Measurements from ENCODE around the gene MASP1.
"Not testable (repeated sequence)": the region's sequence is repeated elsewhere in the genome, so short reads cannot be mapped to it uniquely, and the experiment has no call there.

MASP1 gene

DNA sequence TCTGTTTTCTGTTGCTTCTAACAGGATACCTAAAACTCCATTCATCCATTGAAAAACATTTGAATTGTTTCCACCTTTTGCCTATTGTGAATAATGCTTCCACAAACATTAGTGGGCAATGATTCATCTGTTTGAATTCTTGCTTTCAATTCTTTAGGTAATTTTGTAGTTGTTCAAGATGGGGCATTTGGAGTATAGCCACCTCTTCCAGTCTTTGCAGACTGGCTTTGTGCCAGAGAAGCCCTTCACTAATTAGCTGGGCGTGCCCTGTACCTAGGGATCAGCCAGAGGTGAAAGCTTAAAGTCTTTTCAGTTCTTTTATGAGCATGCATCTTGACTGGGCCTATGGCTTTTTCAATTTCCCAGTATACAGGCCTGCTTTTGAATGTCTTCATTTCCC lies 83.4 kb downstream of the MASP1 start:
- H3K9ac ChIP-seq = no peak overlapping the region
- H3K4me1 ChIP-seq = no peaks in the 10 kb centered on the region
- H3K4me3 ChIP-seq (ENCODE audit: low read depth, low read length) = no peak overlapping the region
- H3K79me2 ChIP-seq = no peaks in the 10 kb centered on the region
- no peak overlapping the region for H2AFZ ChIP-seq
- H3K4me2 ChIP-seq (ENCODE audit: low read length) = no peak overlapping the region
- no peaks in the 10 kb centered on the region for H3K9me3 ChIP-seq (ENCODE audit: control insufficient read depth, low read length)
- H3K36me3 ChIP-seq (ENCODE audit: control insufficient read depth, insufficient read depth, low read length) = no peaks in the 10 kb centered on the region
- TF ChIP-seq, protein P1, sequence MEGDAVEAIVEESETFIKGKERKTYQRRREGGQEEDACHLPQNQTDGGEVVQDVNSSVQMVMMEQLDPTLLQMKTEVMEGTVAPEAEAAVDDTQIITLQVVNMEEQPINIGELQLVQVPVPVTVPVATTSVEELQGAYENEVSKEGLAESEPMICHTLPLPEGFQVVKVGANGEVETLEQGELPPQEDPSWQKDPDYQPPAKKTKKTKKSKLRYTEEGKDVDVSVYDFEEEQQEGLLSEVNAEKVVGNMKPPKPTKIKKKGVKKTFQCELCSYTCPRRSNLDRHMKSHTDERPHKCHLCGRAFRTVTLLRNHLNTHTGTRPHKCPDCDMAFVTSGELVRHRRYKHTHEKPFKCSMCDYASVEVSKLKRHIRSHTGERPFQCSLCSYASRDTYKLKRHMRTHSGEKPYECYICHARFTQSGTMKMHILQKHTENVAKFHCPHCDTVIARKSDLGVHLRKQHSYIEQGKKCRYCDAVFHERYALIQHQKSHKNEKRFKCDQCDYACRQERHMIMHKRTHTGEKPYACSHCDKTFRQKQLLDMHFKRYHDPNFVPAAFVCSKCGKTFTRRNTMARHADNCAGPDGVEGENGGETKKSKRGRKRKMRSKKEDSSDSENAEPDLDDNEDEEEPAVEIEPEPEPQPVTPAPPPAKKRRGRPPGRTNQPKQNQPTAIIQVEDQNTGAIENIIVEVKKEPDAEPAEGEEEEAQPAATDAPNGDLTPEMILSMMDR (IDR thresholded peaks at IDR 0.05) = no peak
- H3K27me3 ChIP-seq (ENCODE audit: control insufficient read depth, insufficient read depth, low read length) = no peaks in the 10 kb centered on the region
- H3K27ac ChIP-seq = no peak overlapping the region

DNA sequence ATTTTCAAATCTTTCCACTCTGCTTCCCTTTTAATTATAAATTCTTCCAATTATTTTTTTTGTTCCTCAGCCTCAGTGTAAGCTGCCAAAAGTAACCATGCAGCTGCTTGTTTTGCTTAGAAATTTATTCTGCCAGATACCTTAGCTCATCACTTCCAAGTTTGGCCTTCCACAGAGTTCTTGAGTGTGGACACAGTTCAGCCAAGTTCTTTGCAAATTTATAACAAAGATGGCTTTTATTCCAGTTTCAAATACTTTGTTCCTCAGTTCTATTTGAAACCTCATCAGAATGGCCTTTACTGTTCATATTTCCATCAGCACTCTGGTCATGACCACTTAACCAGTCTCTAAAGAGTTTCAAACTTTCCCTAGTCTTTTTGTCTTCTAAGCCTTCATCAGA lies 83.9 kb downstream of the MASP1 start:
- Histone ChIP-seq H3K4me1 (no peaks in the 10 kb centered on the region), H2AFZ (no peak overlapping the region), H3K79me2 (no peaks in the 10 kb centered on the region), H3K36me3 (ENCODE audit: control insufficient read depth, insufficient read depth, low read length) (no peaks in the 10 kb centered on the region), H3K27ac (no peak overlapping the region), H3K9ac (no peak overlapping the region), H3K4me2 (ENCODE audit: low read length) (no peak overlapping the region), H3K9me3 (ENCODE audit: control insufficient read depth, low read length) (no peaks in the 10 kb centered on the region), H3K4me3 (ENCODE audit: low read depth, low read length) (no peak overlapping the region), H3K27me3 (ENCODE audit: control insufficient read depth, insufficient read depth, low read length) (no peaks in the 10 kb centered on the region)
- TF ChIP-seq, protein P1 (IDR thresholded peaks at IDR 0.05) = no peak

DNA sequence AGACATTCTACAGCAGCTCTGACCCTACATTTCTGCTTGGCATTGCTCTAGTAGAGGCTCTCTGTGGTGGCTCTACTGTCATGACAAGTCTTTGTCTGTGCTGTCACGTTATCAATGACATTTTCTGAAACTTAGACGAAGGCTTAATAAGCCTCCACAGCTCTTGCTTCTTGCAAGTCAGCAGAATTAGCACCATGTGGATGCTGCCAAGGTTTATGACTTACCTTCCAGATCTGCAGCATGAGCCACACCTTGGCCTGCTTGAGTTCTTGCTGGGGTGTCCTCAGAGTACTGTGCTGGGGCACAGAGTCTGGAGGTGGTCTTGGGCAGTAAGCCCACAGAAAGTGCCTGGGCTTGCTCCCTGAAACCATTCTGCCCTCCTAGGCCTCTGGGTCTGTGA lies 84.5 kb downstream of the MASP1 start:
- H3K79me2 ChIP-seq = no peaks in the 10 kb centered on the region
- H3K4me3 ChIP-seq (ENCODE audit: low read depth, low read length) = no peak overlapping the region
- TF ChIP-seq, protein P1 (IDR thresholded peaks at IDR 0.05) = no peak
- no peak overlapping the region for H3K4me2 ChIP-seq (ENCODE audit: low read length)
- no peak overlapping the region for H3K9ac ChIP-seq
- H3K36me3 ChIP-seq (ENCODE audit: control insufficient read depth, insufficient read depth, low read length) = no peaks in the 10 kb centered on the region
- H3K27ac ChIP-seq = no peak overlapping the region
- no peaks in the 10 kb centered on the region for H3K9me3 ChIP-seq (ENCODE audit: control insufficient read depth, low read length)
- H2AFZ ChIP-seq = no peak overlapping the region
- no peaks in the 10 kb centered on the region for H3K27me3 ChIP-seq (ENCODE audit: control insufficient read depth, insufficient read depth, low read length)
- no peaks in the 10 kb centered on the region for H3K4me1 ChIP-seq

DNA sequence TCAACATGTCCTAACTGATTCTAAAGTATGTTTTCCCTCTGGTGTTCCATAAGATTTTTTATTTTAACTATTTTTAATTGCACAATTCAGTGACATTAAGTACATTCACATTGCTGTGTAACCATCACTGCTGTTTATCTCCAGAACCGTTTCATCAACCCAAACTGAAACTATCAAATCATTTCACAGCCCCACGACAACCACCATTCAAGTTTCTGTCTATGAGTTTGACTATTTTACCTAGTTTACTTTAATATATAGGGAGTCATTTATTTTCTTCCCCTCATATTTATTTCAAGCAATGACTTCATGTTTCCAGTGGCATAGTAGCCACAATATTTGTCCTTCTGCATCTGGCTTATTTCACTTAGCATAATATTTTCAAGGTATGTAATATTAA lies 85.9 kb downstream of the MASP1 start:
- no peaks in the 10 kb centered on the region for H3K27me3 ChIP-seq (ENCODE audit: control insufficient read depth, insufficient read depth, low read length)
- no peaks in the 10 kb centered on the region for H3K79me2 ChIP-seq
- no peaks in the 10 kb centered on the region for H3K36me3 ChIP-seq (ENCODE audit: control insufficient read depth, insufficient read depth, low read length)
- H2AFZ ChIP-seq = no peak overlapping the region
- no peak overlapping the region for H3K4me2 ChIP-seq (ENCODE audit: low read length)
- no peak overlapping the region for H3K4me3 ChIP-seq (ENCODE audit: low read depth, low read length)
- no peaks in the 10 kb centered on the region for H3K4me1 ChIP-seq
- no peak overlapping the region for H3K9ac ChIP-seq
- no peaks in the 10 kb centered on the region for H3K9me3 ChIP-seq (ENCODE audit: control insufficient read depth, low read length)
- no peak overlapping the region for H3K27ac ChIP-seq
- TF ChIP-seq, protein P1 (IDR thresholded peaks at IDR 0.05) = no peak

DNA sequence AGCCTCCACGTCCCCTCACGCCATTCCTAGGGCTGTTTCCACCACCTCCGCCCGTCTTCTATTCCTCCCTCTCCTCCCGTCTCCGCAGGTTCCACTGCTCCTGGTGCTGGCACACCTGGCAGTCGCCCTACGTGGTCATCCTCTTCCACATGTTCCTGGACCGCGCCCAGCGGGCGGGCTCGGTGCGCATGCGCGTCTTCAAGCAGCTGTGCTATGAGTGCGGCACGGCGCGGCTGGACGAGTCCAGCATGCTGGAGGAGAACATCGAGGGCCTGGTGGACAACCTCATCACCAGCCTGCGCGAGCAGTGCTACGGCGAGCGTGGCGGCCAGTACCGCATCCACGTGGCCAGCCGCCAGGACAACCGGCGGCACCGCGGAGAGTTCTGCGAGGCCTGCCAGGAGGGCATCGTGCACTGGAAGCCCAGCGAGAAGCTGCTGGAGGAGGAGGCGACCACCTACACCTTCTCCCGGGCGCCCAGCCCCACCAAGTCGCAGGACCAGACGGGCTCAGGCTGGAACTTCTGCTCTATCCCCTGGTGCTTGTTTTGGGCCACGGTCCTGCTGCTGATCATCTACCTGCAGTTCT lies 92.0 kb downstream of the MASP1 start:
- H3K9me3 ChIP-seq (ENCODE audit: control insufficient read depth, low read length); H2AFZ ChIP-seq; H3K36me3 ChIP-seq (ENCODE audit: control insufficient read depth, insufficient read depth, low read length); H3K79me2 ChIP-seq; H3K4me1 ChIP-seq; H3K27me3 ChIP-seq (ENCODE audit: control insufficient read depth, insufficient read depth, low read length); H3K4me3 ChIP-seq (ENCODE audit: low read depth, low read length); H3K9ac ChIP-seq; H3K4me2 ChIP-seq (ENCODE audit: low read length); H3K27ac ChIP-seq: not testable (repeated sequence)
